ENCODE measurements around the gene LRRC8C.

- TF ChIP-seq CTCF (IDR thresholded peaks at IDR 0.05) (no peak), ZFX (IDR thresholded peaks at IDR 0.05; ENCODE audit: borderline replicate concordance) (no peak)
Measured at GRCh38 chr1:89720839-89721238, 87.9 kb downstream of the LRRC8C start.
